ENCODE data around the gene PCBP2. TPM values are rescaled to one million over a fixed set of nuclear protein-coding genes. Genes with fewer than 3 reads are reported as not detected.
"Not testable (repeated sequence)": the region's sequence is repeated elsewhere in the genome, so short reads cannot be mapped to it uniquely, and the experiment has no call there.

PCBP2 gene
- 100 to 1,000 TPM; 500 to 501 TPM for total RNA-seq
- long read RNA-seq, donor 1, transcript PCBP2-207 (15 exons, 1,457 nt), result major isoform, 10 of 76 reads
- long read RNA-seq, donor 1, transcript PCBP2-203 (13 exons, 3,026 nt), result minor isoform, 6 of 76 reads
- long read RNA-seq, donor 1, transcript PCBP2-201 (14 exons, 1,730 nt), result minor isoform, 7 of 76 reads
- long read RNA-seq, donor 1, partial matches to known transcripts, result 24 of 76 reads
- long read RNA-seq, donor 1, other reads (novel, unspliced or antisense), result 19 of 76 reads
- long read RNA-seq, donor 2, transcript PCBP2-205 (14 exons, 3,077 nt), result minor isoform, 11 of 140 reads
- long read RNA-seq, donor 2, transcript PCBP2-202 (15 exons, 1,814 nt), result minor isoform, 9 of 140 reads
- long read RNA-seq, donor 2, transcript PCBP2-207 (15 exons, 1,457 nt), result minor isoform, 17 of 140 reads
- long read RNA-seq, donor 2, transcript PCBP2-201 (14 exons, 1,730 nt), result major isoform, 18 of 140 reads
- long read RNA-seq, donor 2, partial matches to known transcripts, result 20 of 140 reads
- long read RNA-seq, donor 2, other reads (novel, unspliced or antisense), result 51 of 140 reads

DNA sequence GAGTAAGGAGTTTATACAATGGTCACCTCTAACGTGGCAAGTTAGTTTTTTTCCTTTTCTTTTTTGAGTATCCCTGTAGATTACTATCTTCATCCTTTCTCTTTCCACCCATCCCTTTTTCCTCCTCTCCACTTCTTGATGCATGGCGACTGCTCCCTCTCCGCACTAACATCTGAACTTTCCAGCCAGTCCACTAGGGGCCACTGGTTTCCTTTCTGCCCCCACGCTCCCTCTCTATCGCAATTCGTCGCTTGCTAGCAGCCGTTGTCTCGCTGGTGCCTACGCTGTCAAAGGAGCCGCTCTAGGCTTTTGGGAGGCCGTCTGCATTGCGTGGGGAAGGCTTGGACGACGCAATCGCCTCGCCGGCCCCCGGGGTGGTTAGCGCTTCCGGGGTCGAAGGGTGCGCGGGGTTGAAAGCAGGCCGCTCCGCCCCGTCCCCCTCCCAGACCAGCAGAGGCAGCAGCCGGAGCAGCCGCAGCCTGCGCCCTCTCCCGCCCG lies at the start of gene PCBP2:
PCBP2 (plus strand) TSS at position 442 of the 498 bp plus-strand sequence. CDS start 2,699 bp downstream, outside the sequence.
- intact Hi-C loops (cut with DNase I), result no loop called here
- peak; percentile 99 for DNase-seq (ENCODE audit: low spot score)

DNA sequence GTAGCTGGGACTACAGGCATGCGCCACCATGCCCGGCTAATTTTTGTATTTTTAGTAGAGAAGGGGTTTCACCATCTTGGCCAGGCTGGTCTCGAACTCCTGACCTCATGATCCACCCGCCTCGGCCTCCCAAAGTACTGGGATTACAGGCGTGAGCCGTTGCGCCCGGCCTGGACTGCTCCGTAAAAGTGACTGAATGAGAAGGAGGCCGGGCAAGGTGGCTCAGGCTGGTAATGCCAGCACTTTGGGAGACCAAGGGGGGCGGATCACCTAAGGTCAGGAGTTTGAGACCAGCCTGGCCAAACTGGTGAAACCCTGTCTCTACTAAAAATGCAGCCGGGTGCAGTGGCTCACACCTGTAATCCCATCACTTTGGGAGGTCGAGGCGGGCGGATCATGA lies 49.6 kb upstream of the PCBP2 start:
- DNase-seq (ENCODE audit: low spot score); intact Hi-C loops (cut with DNase I): not testable (repeated sequence)

DNA sequence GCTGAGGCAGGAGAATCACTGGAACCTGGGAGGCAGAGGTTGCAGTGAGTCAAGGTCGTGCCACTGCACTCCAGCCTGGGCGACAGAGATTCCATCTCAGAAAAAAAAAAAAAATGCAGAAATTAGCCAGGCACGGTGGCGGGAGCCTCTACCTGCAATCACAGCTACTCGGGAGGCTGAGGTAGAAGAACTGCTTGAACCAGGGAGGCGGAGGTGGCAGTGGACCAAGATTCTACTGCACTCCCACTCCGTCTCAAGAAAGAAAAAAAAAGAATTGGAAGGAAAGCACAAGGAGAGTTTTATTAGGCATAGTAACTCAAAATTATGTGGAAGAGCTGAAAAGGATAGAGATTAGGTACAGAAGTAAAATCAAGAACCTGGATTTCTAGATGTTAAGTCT lies 49.0 kb upstream of the PCBP2 start:
- DNase-seq (ENCODE audit: low spot score), result no peak

DNA sequence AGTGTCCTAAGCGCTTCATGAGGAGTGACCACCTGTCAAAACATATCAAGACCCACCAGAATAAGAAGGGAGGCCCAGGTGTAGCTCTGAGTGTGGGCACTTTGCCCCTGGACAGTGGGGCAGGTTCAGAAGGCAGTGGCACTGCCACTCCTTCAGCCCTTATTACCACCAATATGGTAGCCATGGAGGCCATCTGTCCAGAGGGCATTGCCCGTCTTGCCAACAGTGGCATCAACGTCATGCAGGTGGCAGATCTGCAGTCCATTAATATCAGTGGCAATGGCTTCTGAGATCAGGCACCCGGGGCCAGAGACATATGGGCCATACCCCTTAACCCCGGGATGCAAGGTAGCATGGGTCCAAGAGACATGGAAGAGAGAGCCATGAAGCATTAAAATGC lies 41.0 kb upstream of the PCBP2 start:
- peak; percentile 44 for DNase-seq (ENCODE audit: low spot score)
- intact Hi-C loops (cut with DNase I), result no loop called here

More for the DNA sequence above, 49.0 kb upstream of the PCBP2 start:
- intact Hi-C loops (cut with DNase I), result no loop called here

DNA sequence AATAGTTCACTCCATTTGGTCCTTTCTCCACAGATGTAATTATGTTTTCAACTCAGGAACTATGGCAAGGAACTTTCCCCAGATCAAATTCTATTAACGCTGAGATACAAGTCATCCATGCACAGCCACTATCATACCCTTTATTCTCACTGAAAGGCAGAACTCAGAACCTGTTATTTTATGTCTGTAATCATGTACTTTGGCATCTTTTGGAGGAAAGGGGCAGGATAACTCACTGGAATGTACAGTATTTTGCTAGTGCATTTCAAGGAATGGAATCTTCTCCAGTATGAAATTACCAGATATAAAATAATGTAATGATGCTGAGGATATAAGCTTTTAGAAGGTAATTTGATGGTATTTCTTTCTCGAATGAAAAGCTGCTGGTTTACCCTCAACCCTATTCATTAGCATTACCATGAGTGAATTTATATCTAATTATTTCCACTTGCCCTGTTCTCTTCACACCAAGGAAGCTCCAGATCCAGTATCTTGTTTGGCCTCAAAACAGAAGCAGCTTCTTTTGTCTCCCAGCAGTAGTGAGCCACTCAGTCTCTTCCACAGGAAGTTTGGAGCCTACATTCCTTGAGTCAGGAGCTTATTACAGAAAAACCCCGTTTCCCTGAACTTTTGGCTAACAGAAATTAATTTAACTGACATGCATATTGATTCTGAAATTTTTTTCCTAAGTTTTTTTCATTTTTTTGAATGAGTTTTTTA lies 38.3 kb upstream of the PCBP2 start:
- intact Hi-C loops (cut with DNase I), result no loop called here
- DNase-seq (ENCODE audit: low spot score), result peak; percentile 5

DNA sequence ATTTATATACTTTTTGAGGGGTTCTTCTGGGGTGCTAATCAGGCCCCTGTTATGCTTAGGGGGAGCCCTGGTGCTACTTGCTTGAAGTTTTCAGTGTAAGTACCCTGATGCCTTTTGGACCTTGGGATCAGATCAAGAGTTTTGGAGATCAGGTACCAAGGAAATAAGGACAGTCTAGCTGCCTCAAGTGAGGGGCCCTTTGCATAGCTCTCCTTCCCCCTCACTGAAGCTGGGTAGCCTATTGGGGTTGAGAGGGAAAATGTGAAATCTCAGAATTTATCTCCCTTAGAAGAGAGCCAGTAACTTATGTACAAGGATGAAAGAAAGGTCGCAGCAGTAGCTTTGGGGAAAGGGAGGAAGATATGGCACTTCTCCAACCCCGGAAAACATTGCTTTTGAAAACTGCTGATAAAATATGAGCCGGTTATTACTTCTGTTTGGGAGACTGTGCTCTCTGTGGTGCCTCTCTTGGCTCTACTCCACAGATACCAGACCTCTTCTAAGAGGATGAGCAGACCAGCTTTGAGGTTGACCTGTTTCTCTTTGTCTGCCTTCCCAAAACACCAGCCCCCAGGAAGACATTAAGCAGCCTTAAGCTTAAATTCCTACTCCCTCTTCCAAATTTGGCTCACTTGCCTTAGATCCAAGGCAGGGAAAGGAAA lies 37.0 kb upstream of the PCBP2 start:
- peak; percentile 5 for DNase-seq (ENCODE audit: low spot score)
- intact Hi-C loops (cut with DNase I), result no loop called here

DNA sequence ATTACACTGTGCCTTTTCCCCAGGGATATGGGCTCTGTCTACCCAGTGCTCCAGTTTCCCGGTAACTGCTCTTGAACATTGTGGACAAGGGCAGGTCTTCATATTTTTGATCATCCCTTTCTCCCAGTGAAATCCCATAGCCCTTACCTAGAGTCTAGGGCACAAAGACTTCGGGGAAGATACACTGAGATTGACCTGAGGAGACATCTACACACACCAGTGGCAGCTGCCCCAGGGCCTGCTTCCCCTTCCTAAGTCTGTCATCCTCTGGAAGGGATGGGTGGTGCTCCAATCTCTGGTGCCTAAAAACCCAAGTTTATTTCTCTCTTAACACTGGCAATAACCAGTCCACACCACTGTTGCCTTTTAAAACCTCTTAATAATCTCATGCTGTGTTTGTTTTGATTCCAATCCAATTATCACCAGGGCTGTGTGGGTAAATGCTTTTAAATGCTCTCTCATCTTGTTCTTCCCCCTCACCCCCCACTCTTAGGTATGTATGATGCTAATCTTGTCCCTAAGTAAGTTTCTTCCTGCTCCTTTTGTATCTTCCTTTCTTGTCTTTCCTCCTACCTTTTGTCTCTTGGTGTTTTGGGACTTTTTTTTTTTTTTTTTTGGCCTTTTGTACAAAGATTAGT lies 36.0 kb upstream of the PCBP2 start:
- peak; percentile 30 for DNase-seq (ENCODE audit: low spot score)
- intact Hi-C loops (cut with DNase I), result not testable (repeated sequence)

DNA sequence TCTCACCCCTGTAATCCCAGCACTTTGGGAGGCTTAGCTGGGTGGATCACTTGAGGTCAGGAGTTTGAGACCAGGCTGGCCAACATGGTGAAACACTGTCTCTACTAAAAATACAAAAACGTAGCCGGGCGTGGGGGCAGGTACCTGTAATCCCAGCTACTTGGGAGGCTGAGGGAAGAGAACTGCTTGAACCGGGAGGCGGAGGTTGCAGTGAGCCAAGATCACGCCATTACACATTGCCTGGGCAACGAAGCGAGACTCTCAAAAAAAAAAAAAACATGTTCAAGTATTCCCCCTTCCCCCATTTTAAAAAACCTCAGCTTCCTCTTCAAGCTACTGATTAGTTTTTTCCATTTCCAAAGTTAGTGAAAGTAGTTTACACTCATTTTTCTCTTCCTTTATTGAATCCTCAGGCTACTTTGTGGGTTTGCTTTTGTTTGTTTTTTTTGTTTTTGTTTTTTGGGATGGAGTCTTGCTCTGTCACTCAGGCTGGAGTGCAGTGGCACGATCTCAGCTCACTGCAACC lies 34.5 kb upstream of the PCBP2 start:
- peak; percentile 51 for DNase-seq (ENCODE audit: low spot score)
- intact Hi-C loops (cut with DNase I), result not testable (repeated sequence)

DNA sequence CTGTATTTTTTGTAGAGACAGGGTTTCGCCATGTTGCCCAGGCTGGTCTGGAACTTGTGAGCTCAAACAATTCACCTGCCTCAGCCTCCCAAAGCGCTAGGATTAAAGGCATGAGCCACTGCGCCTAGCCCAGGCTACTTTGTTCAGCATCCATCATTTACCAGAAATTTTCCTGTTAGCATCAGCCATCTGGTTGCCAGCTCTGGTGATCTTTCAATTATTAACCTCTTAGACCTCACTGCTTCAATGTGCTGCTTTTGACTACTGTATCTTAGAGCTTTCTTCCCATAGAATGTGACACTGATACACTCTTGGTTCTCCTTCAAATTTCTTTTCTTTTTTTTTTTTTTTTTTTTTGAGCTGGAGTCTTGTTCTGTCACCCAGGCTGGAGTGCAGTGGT lies 33.7 kb upstream of the PCBP2 start:
- DNase-seq (ENCODE audit: low spot score), result no peak
- intact Hi-C loops (cut with DNase I), result no loop called here

DNA sequence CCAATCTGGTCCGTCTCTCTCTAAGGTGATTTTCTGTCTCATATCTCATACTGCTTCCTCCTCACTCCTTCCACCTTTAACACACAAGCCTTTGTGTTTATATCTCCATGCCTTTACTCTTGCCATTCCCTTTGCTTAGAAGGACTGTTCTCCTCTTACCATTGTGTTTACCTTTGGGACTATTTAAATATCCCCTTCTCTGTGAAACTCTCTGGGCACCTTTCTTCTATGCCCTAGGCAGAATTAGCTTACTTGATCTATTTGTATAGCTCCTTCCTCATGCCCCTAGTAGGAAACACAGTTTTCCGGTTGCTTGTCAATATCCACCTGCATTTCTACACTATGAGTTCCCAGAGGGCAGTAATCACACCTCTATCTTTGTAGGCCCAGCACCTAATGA lies 32.1 kb upstream of the PCBP2 start:
- intact Hi-C loops (cut with DNase I), result loop anchor here in 1 of 2 donors (2.0 kb wide), 1 partner anchor 67 kb away; no protein-coding TSS in a partner anchor
- no peak for DNase-seq (ENCODE audit: low spot score)

DNA sequence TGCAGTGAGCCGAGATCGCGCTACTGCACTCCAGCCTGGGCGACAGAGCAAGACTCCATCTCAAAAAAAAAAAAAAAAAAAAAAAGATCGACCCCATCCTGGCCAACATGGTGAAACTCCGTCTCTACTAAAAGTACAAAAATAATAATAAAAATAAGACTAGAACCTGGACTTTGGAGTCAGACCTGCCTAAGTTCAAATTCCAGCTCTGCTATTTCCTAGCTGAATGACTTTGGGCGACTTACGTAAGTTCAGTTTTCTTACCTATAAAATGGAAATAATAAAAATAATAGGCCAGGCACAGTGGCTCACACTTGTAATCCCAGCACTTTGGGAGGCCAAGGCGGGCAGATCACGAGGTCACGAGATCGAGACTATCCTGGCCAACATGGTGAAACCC lies 29.7 kb upstream of the PCBP2 start:
- intact Hi-C loops (cut with DNase I); DNase-seq (ENCODE audit: low spot score): not testable (repeated sequence)

DNA sequence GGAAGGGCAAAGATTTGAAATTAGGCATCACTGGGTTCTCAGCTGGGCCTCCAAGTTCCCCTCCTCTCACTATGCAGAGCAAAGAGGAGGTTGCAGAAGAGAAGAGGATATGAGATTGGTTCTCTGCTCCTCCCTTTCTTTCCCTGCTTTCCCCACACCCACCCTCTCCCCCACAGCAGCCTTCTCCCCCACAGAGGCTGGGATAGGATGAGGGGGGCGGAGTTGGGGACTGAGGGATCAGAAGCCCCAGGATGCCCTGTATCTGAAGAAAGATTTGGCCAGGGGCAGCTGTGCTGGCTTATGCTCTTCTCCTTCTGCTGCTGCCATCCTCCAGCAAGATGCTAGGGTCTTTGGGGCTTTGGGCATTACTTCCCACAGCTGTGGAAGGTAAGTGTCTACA lies 28.3 kb upstream of the PCBP2 start, which contains the start of gene AMHR2:
AMHR2 (plus strand) TSS at position 259 of the 400 bp plus-strand sequence; CDS start at position 339, 80 bp downstream.
- intact Hi-C loops (cut with DNase I), result no loop called here
- peak; percentile 43 for DNase-seq (ENCODE audit: low spot score)

DNA sequence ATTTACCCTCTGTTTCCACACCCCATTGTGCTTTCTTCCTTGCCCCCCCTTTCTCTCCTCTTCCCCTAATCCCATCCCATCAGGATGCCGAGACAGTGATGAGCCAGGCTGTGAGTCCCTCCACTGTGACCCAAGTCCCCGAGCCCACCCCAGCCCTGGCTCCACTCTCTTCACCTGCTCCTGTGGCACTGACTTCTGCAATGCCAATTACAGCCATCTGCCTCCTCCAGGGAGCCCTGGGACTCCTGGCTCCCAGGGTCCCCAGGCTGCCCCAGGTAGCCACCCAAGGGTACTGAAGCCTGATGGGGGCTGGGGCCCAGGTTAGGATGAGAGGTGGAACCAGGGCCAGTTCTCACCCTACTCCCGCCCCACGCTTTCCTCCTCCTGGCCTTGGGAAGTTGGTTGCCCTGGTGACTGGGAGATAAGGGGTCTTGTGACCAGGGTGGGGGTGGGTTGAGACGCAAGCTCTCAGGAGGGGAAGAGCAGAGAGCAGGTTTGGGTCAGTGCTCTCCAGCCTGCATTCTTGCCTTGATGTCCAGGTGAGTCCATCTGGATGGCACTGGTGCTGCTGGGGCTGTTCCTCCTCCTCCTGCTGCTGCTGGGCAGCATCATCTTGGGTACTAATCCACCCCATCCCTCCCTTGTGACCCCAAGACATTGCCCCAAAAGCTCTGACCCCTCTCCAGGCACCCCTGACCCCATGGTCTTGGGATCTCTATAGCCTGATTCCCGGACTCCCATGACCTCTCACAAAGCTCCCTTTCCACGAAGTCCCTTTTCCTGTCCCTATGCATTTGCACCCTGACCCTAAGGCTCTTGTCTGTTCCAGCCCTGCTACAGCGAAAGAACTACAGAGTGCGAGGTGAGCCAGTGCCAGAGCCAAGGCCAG lies 27.0 kb upstream of the PCBP2 start:
- peak; percentile 40 for DNase-seq (ENCODE audit: low spot score)
- intact Hi-C loops (cut with DNase I), result loop anchor here in 1 of 2 donors (2.0 kb wide), 1 partner anchor 72 kb away; no protein-coding TSS in a partner anchor

DNA sequence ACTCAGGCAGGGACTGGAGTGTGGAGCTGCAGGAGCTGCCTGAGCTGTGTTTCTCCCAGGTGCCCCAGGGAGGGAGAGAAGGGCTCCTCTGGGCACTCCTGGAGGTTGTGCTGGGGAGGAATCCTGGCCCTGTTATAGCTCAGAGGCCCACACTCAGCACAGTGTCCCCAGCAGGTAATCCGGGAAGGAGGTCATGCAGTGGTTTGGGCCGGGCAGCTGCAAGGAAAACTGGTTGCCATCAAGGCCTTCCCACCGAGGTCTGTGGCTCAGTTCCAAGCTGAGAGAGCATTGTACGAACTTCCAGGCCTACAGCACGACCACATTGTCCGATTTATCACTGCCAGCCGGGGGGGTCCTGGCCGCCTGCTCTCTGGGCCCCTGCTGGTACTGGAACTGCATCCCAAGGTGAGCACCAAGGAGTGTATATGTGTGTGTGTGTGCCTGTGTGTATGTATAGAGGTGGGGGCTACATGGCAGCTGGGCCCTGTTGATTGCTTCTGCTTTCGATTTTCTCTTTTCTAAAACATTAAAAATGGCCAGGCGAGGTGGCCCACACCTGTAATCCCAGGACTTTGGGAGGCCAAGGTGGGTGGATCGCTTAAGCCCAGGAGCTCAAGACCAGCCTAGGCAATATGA lies 26.3 kb upstream of the PCBP2 start:
- intact Hi-C loops (cut with DNase I), result loop anchor here in 1 of 2 donors (2.0 kb wide), 1 partner anchor 73 kb away; no protein-coding TSS in a partner anchor
- peak; percentile 50 for DNase-seq (ENCODE audit: low spot score)

DNA sequence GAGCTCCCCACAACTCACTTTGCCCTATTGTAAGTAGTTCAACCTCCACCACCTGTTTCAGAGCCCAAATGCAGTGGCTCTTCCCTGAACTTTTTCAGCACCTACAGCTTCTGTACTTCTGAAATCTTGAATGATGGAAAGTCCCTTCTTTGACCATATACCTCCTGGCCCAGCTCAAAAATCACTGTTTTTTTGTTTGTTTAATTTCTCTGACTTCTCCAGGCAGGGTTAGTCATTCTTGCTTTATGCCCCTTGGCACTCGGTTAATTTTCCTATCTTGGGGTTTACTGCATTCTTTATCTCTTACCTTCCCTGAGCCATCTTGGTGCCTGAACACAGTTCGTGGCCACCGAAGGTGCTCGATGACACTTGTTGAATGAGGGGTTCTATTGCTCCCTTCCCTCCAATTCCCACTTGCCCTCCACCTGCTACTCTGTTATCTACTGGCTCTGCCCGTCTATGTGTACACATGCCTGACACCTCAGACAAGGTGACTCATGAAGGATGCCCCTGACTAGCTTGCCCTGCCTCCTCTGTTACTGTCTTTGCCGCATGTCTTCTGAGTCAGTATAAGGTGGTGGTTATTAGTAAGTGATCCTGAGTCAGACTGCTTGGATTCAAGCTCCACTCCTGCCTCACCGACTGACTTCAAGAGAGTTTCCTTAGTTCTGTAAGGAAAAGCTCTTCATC lies 23.9 kb upstream of the PCBP2 start:
- intact Hi-C loops (cut with DNase I), result no loop called here
- peak; percentile 28 for DNase-seq (ENCODE audit: low spot score)

DNA sequence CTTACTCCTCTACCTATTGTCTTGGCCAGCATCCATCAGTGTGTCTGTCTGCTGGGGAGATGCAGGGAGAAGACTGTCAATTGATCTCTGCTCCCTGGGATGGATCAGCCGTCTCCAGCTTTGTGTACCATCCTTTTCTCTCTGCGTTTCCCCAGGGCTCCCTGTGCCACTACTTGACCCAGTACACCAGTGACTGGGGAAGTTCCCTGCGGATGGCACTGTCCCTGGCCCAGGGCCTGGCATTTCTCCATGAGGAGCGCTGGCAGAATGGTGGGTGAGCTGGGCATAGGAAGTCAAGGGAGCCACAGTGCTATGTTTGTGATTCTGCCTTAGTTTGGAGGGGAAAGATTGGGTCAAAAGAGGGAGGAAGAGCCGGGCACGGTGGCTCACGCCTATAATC lies 23.2 kb upstream of the PCBP2 start:
- intact Hi-C loops (cut with DNase I), result no loop called here
- peak; percentile 26 for DNase-seq (ENCODE audit: low spot score)

DNA sequence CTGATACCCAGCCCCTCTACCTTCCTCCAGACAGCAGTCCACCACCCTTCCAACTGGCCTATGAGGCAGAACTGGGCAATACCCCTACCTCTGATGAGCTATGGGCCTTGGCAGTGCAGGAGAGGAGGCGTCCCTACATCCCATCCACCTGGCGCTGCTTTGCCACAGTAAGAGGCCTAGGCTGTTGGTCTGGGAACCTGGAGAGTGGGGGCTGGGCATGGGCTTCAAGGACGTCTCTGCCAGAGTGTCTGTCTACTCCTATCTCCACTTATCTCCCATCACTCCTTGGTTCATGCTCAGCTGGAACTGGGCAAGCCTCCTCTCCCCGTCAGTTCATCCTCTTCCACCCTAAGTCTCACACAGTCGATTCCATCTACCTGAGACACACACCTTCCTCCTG lies 21.8 kb upstream of the PCBP2 start:
- intact Hi-C loops (cut with DNase I), result no loop called here
- DNase-seq (ENCODE audit: low spot score), result peak; percentile 38

All from posterior vena cava (tissue), 2 donors.